Spinal cord (tissue), 10 donors: Measurements from ENCODE around the gene ENTPD8. TPM values are rescaled to one million over a fixed set of nuclear protein-coding genes. Genes with fewer than 3 reads are reported as not detected.

Source experiments
- DNase-seq, 6 donors: peaks; one replicate each; pipeline versions ENCODE4 v3.0.0 to v3.0.0-alpha.2; 2013 to 2015; ENCODE audit warnings: low spot score in 6 of 6, low read depth in 4 of 6
- H3K27ac ChIP-seq: one replicate; pipeline ENCODE4 v1.5.1; 2013; ENCODE audit warnings: low read depth, low read length, control low read depth
- H3K27me3 ChIP-seq: one replicate; pipeline ENCODE4 v1.6.1; 2013; ENCODE audit warnings: low read length; ENCODE audit not compliant: control insufficient read depth, insufficient read depth
- H3K36me3 ChIP-seq: one replicate; pipeline ENCODE4 v1.6.1; 2013; ENCODE audit warnings: low read length; ENCODE audit not compliant: control insufficient read depth, insufficient read depth
- H3K4me1 ChIP-seq: one replicate; pipeline ENCODE4 v1.6.1; 2013; ENCODE audit warnings: low read length; ENCODE audit not compliant: control insufficient read depth, insufficient read depth
- H3K4me3 ChIP-seq: one replicate; pipeline ENCODE4 v1.5.1; 2013; ENCODE audit warnings: low read depth, low read length, control low read depth
- H3K9me3 ChIP-seq: one replicate; pipeline ENCODE4 v1.6.1; 2013; ENCODE audit warnings: low read length; ENCODE audit not compliant: control insufficient read depth, insufficient read depth
- WGBS: methylation state at CpG from one replicate; pipeline ENCODE4 v1.1.5; 2013; ENCODE audit warnings: missing lambda C conversion rate; ENCODE audit not compliant: insufficient coverage; 5-methylcytosine and 5-hydroxymethylcytosine counted together
- polyA plus RNA-seq, 2 donors: library from polyadenylated mRNA; unstranded; fragments of 120-200 nt; gene quantifications; one replicate each; pipeline ENCODE4 v1.2.1, GENCODE V29; 2013; ENCODE audit not compliant: insufficient read length in 2 of 2
- total RNA-seq, 2 donors: library from RNA; depleted of rRNA in 1 of 2; stranded (reverse); fragments of 120-200 nt in 1 of 2; fragments of >200 nt in 1 of 2; gene quantifications; one replicate each; pipeline versions ENCODE4 v1.2.3 to v1.2.4, GENCODE V29; 2013 to 2014
- donor health status: healthy.

The ENTPD8 gene
- total and polyA plus RNA-seq, 4 donors: 0.39 to 1.1 (median 0.90) TPM; not detected in 1

GRCh38 chr9:137422604-137423513 is 18.3 kb downstream of the ENTPD8 start, which contains the start of the genes EXD3 and NOXA1:
Gene EXD3 (minus strand): TSS chr9:137423162. CDS start chr9:137395357, 27,805 bp downstream.
Gene NOXA1 (plus strand): TSS chr9:137423393. CDS start chr9:137423530, 137 bp downstream.
- H3K27me3 ChIP-seq: no peaks in the 10 kb centered on the region
- peak within 1 kb of the TSS; percentile 55 for H3K4me3 ChIP-seq
- H3K4me1 ChIP-seq: peaks cover 16% of the 10 kb centered on the region
- peak in 5 of 6 donors; percentile 74 to 96 (median 83) for DNase-seq
- under 1% methylated on average over 113 of the region's 113 CpGs for WGBS
- no peaks in the 10 kb centered on the region for H3K9me3 ChIP-seq
- H3K36me3 ChIP-seq: peaks cover 14% of the 10 kb centered on the region
- no peak within 1 kb of the TSS for H3K27ac ChIP-seq

- peak in 1 of 6 donors; percentile 16 for DNase-seq
- Histone ChIP-seq H3K27me3 (no peaks in the 10 kb centered on the region), H3K4me3 (peak overlapping the region; percentile 55), H3K9me3 (no peaks in the 10 kb centered on the region), H3K4me1 (peaks cover 16% of the 10 kb centered on the region), H3K27ac (no peak overlapping the region), H3K36me3 (peaks cover 17% of the 10 kb centered on the region)
- WGBS: under 1% methylated on average over 11 of the region's 11 CpGs
These were observed 19.1 kb downstream of the ENTPD8 start for GRCh38 chr9:137421838-137422603.

- Histone ChIP-seq H3K4me1 (peaks cover 9% of the 10 kb centered on the region), H3K27ac (no peak overlapping the region), H3K27me3 (no peaks in the 10 kb centered on the region), H3K36me3 (peaks cover 26% of the 10 kb centered on the region), H3K4me3 (no peak overlapping the region), H3K9me3 (no peaks in the 10 kb centered on the region)
- DNase-seq: peak in 1 of 6 donors; percentile 38
- WGBS: 75% methylated on average over 87 of the region's 99 CpGs
These were observed 23.8 kb downstream of the ENTPD8 start for GRCh38 chr9:137417161-137418021.

GRCh38 chr9:137416563-137417151 is 24.5 kb downstream of the ENTPD8 start:
- H3K27ac ChIP-seq: no peak overlapping the region
- no peaks in the 10 kb centered on the region for H3K9me3 ChIP-seq
- H3K4me1 ChIP-seq: peaks cover 12% of the 10 kb centered on the region
- 91% methylated on average over 45 of the region's 45 CpGs for WGBS
- H3K36me3 ChIP-seq: peaks cover 30% of the 10 kb centered on the region
- H3K4me3 ChIP-seq: no peak overlapping the region
- no peaks in the 10 kb centered on the region for H3K27me3 ChIP-seq
- DNase-seq: no peak

GRCh38 chr9:137416006-137416562 is 25.1 kb downstream of the ENTPD8 start:
- Histone ChIP-seq H3K9me3 (no peaks in the 10 kb centered on the region), H3K27ac (no peak overlapping the region), H3K27me3 (no peaks in the 10 kb centered on the region), H3K36me3 (peaks cover 33% of the 10 kb centered on the region), H3K4me1 (peaks cover 12% of the 10 kb centered on the region), H3K4me3 (no peak overlapping the region)
- DNase-seq: no peak
- WGBS: 93% methylated on average over 21 of the region's 23 CpGs

- no peak overlapping the region for H3K27ac ChIP-seq
- H3K4me3 ChIP-seq: no peak overlapping the region
- 96% methylated on average over 4 of the region's 5 CpGs for WGBS
- no peaks in the 10 kb centered on the region for H3K9me3 ChIP-seq
- H3K36me3 ChIP-seq: peaks cover 37% of the 10 kb centered on the region
- peaks cover 18% of the 10 kb centered on the region for H3K4me1 ChIP-seq
- DNase-seq: no peak
- H3K27me3 ChIP-seq: no peaks in the 10 kb centered on the region
These were observed 25.7 kb downstream of the ENTPD8 start for GRCh38 chr9:137415451-137415850.

- peaks cover 24% of the 10 kb centered on the region for H3K4me1 ChIP-seq
- H3K4me3 ChIP-seq: no peak overlapping the region
- no peak for DNase-seq
- WGBS: 79% methylated on average over 9 of the region's 10 CpGs
- no peaks in the 10 kb centered on the region for H3K9me3 ChIP-seq
- no peaks in the 10 kb centered on the region for H3K27me3 ChIP-seq
- peaks cover 43% of the 10 kb centered on the region for H3K36me3 ChIP-seq
- H3K27ac ChIP-seq: no peak overlapping the region
These were observed 28.7 kb downstream of the ENTPD8 start for GRCh38 chr9:137412431-137412830.

- no peak overlapping the region for H3K27ac ChIP-seq
- H3K9me3 ChIP-seq: no peaks in the 10 kb centered on the region
- DNase-seq: no peak
- WGBS: 54% methylated on average over 17 of the region's 30 CpGs
- peaks cover 29% of the 10 kb centered on the region for H3K4me1 ChIP-seq
- no peaks in the 10 kb centered on the region for H3K27me3 ChIP-seq
- H3K4me3 ChIP-seq: no peak overlapping the region
- peaks cover 37% of the 10 kb centered on the region for H3K36me3 ChIP-seq
These were observed 29.3 kb downstream of the ENTPD8 start for GRCh38 chr9:137411645-137412380.
